Mammary epithelial cell (primary cell): ENCODE measurements around the gene SMIM22.

Source experiments
- CTCF ChIP-seq, 2 donors: IDR thresholded peaks in 1 of 2; conservative IDR thresholded peaks in 1 of 2; 2 replicates each; pipeline ENCODE4 v1.5.1; 2011 to 2012; ENCODE audit warnings: inconsistent platforms in 2 of 2, low read length in 2 of 2, mild to moderate bottlenecking in 2 of 2, control low read depth in 1 of 2, low read depth in 1 of 2; ENCODE audit not compliant: insufficient read depth in 1 of 2; ENCODE audit errors: extremely low read depth in 1 of 2
- EZH2 ChIP-seq: IDR thresholded peaks from 2 replicates; pipeline ENCODE4 v1.6.1; 2012; ENCODE audit warnings: low read length, inconsistent platforms, borderline replicate concordance

- no peak for TF ChIP-seq EZH2
- TF ChIP-seq CTCF (conservative IDR thresholded peaks at IDR 0.05 in 1 of 2, IDR thresholded peaks at IDR 0.05 in 1 of 2; ENCODE audit: extremely low read depth in 1 of 2, insufficient read depth in 1 of 2, low read depth in 1 of 2, low read length in 2 of 2): no peak
These were observed 35.2 kb downstream of the SMIM22 start for GRCh38 chr16:4830408-4830807.
